Measurements from ENCODE around the gene P3H2.

DNA sequence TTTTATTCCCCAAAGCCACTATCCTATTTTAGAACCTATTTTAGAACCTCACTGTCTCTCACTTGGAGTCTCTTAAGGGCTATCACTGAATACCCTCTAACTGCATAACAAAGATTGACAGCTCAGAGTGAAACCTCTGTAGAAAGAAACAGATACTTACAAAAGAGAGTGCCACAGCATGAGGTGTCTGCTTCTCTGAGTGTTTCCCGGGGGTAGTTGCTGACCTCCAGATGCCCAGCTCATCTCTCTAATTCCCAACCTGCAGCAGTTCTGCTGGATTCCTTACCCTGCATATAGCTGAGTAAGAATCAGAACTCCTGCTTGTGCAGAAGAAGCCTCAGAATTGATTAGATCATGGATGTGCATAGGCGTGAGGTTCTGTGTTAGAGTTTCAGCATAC lies 34.5 kb downstream of the P3H2 start:
- TF ChIP-seq, protein P1, sequence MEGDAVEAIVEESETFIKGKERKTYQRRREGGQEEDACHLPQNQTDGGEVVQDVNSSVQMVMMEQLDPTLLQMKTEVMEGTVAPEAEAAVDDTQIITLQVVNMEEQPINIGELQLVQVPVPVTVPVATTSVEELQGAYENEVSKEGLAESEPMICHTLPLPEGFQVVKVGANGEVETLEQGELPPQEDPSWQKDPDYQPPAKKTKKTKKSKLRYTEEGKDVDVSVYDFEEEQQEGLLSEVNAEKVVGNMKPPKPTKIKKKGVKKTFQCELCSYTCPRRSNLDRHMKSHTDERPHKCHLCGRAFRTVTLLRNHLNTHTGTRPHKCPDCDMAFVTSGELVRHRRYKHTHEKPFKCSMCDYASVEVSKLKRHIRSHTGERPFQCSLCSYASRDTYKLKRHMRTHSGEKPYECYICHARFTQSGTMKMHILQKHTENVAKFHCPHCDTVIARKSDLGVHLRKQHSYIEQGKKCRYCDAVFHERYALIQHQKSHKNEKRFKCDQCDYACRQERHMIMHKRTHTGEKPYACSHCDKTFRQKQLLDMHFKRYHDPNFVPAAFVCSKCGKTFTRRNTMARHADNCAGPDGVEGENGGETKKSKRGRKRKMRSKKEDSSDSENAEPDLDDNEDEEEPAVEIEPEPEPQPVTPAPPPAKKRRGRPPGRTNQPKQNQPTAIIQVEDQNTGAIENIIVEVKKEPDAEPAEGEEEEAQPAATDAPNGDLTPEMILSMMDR (IDR thresholded peaks at IDR 0.05), result no peak
- no peak for TF ChIP-seq POLR2A (IDR thresholded peaks at IDR 0.05)

Data from thyroid gland (tissue), 4 donors.